ENCODE measurements around the gene PSMB5.

DNA sequence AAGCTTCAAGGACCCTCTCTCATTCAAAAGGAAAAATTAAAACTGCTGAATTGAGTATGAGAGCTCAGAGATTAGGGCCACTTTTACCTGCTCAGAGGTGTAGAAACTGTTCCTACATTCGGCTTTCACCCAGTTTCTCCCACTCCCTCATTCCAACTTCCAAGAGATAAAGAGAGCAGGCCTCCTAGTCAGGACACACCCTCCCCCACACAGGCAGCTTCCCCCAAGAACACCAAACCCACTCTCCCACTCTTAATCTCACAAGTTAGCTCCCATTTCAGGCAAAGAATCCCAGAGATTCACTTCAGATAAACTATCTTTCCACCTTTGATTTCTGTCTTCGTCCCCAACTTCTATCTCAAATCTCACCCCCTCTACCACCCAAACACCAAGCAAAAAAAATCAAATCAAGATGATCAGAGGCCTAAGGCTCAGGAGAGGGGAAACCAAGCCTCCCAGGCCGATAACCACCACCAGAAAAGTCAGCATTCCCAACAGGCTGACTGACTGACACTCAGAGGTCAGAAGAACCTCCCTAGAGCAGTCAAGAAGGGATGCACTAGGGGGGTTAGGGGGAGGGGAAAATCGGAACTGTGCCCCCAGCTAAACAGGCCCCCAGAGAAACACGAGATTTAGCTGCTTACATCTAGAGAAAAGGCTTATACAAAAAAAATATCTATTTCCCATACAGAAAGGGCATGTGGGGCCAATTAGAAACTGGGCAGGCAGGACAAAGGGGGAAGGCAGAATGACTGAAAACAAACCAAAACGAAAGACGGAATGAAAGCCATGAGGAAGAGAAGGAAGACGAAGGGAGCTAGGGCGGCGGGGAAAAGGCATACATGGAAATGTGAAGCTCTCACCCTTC, 35.8 kb upstream of the PSMB5 start:
- TF ChIP-seq, protein P1, sequence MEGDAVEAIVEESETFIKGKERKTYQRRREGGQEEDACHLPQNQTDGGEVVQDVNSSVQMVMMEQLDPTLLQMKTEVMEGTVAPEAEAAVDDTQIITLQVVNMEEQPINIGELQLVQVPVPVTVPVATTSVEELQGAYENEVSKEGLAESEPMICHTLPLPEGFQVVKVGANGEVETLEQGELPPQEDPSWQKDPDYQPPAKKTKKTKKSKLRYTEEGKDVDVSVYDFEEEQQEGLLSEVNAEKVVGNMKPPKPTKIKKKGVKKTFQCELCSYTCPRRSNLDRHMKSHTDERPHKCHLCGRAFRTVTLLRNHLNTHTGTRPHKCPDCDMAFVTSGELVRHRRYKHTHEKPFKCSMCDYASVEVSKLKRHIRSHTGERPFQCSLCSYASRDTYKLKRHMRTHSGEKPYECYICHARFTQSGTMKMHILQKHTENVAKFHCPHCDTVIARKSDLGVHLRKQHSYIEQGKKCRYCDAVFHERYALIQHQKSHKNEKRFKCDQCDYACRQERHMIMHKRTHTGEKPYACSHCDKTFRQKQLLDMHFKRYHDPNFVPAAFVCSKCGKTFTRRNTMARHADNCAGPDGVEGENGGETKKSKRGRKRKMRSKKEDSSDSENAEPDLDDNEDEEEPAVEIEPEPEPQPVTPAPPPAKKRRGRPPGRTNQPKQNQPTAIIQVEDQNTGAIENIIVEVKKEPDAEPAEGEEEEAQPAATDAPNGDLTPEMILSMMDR (IDR thresholded peaks at IDR 0.05), result no peak
- TF ChIP-seq POLR2A (IDR thresholded peaks at IDR 0.05), result no peak
